Activated T-cell treated with anti-CD3 and anti-CD28 coated beads for 4 hours (primary cell): Measurements from ENCODE around the gene CHI3L1.

Experiments used
- DNase-seq: peaks from one replicate; pipeline ENCODE4 v3.0.0-alpha.2; 2020

Gene CHI3L1

GRCh38 chr1:203204756-203205155, 18.3 kb upstream of the CHI3L1 start:
- DNase-seq, result no peak

- DNase-seq, result no peak
Observed at GRCh38 chr1:203202431-203203245, 16.1 kb upstream of the CHI3L1 start.

DNA sequence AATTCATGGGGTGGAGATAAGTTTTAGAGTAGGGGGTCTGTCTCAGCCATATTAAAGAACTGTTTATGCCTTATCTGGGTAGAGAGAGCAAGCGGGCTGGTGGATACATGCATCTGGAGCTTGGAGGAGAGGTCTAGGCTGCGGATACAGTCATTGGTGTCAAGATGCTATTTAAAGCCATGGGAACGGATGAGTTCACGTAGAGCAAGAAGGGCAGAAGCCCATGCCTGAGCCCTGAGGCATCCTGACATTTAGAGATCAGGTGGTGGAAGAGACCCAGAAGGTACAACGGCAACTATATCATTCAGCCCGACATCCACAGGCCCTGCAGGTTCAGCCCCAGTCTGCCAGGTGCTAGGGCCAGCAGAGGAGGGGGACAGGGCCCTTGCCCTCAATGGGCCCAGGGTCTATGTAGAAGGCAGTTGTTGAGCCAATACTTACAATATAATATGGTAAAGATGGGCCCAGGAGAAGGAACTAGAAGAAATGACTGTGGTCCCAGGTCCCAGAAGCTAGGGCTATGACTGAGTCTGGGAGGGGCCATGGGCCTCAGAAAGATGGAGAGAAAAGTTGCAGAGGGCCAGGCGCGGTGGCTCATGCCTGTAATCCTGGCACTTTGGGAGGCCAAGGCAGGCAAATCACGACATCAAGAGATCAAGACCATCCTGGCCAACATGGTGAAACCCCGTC, 15.2 kb upstream of the CHI3L1 start:
- DNase-seq, result no peak

DNA sequence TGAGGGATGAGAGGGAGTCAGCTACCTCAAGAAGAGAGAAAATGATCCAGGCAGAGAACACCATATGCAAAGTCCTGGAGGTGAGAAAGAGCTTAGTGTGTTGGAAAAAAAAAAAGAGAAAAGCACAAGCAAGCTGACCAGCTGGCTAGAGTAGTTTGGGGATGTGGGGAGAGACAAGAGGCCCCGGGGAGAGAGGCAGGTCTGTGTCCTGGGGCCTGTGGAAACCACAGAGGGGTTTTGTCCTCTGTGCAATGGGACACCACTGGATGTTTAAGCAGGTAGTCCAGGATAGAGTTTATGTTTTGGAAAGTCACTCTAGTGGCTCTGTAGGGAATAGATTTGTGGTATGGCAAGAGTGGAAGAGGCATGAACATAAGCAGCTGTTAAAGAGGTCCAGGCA, 14.4 kb upstream of the CHI3L1 start:
- no peak for DNase-seq

DNA sequence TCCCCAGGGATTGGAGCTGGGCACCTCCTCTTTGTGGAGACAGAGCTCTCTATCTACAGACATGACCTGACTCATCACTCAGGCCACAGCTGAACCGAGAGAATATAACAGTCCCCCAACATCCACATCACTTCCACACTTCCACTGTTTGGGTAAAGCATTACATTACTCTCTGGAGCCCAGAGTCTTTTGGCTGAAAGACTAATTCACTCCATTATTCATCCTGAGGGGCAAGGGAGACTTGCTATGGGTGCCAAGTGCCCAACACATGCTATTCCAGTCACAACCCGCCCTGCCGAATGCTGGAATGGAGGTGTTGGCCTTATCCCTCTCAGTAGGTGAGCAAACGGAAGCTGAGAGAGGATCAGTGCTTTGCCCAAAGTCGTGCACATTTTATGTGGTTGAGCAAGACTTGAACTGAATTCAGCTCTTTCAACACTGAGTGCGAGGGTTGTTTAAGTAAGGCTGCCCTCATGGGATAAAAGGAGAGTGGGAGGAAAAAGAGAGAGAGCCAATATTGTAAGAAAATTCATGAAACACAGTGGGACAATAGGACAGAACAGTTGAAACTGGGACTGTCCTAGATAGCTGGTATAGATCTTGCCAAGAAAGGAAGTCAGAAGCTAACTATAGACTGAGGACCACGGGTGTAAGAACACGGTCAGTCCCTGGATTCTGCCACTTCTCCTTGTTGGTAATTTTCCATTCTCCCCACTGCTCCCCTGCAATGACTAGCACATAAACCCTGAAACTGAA, 13.5 kb upstream of the CHI3L1 start:
- DNase-seq, result no peak

- DNase-seq, result no peak
Observed at GRCh38 chr1:203199481-203199815, 12.9 kb upstream of the CHI3L1 start.

GRCh38 chr1:203199002-203199401, 12.5 kb upstream of the CHI3L1 start:
- DNase-seq, result no peak

DNA sequence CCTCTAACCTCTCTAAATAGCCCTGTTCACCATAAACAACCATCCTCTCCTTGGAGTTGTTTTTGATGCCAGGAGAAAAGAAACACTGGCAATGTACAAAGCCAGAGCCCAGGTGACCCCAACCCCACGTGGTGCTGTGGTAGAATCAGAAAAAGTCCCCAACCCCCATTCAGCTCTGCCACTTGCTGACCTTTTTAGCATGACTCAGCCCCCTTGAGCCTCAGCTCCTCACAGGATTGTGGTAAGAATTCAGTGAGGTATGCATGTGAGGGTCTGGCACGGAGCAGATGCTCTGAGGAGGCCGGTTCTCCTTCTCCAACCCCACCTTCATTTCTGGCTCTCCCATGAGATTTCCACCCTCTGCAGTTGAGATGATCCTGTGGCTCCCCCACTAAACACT, 11.1 kb upstream of the CHI3L1 start:
- DNase-seq, result no peak

DNA sequence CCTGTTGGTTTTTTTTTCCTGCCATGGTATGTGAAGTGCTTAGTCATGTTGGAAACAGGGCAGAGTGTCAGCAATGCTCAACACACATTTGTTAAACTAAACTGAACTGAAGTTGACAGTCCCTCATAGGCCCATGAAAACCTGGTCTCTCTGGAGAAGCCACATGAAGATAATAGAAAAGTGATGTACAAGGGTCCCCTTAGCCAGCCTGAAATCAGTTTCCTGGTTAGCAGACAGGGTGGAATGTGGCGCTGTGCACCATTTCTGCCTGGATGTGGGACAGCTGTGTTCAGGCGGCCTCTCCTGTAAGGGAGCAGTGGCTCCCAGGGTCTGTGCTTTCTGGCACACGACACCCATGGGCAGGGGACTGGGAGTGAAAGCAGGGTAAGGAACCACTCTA, 9.9 kb upstream of the CHI3L1 start:
- DNase-seq, result no peak

DNA sequence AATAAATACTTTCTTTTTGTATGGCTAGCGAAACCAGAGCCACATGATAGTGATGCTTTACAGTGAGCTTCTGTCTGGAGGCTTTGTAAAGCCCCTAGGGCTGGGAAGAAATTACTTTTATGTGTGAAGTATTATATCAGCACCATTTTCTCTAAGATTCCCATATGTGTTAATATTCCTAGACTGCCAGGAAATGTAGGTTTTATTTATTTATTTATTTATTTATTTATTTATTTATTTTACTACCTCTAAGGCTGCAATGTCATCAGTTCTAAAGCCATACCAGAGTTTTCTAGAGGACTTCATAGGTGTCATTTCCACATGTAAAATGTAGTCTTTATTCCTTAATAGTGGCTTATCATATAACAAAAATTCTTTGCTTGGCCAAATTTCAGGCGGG, 4.4 kb upstream of the CHI3L1 start:
- DNase-seq, result no peak

GRCh38 chr1:203189951-203190352, 3.4 kb upstream of the CHI3L1 start:
- no peak for DNase-seq

DNA sequence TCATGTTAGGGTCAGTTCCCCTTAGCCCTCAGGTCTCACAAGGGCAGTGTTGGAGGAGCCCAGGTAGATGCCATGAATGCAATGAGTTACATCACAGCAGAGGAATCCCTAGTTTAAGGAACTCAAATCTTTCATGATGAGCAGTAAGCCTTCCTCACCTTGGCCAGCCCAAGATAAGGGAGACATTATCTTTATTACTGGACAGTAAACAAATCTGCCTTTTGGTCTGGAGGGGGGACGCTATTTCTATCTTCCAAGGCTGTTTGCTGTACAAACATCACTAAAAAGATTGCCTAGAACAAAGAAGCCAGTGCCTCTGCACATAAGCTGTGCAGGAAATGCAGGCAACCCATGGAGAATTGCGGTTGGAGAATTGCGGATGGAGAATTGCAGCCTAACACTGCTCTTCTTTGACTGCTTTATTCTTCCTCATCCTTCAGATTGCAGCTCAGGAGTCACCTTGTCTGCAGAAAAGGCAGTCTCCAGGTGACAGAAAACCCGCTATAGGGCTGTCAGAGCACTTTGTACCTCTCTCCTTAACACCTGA, 2.3 kb upstream of the CHI3L1 start:
- DNase-seq, result no peak

GRCh38 chr1:203187689-203188264, 1.3 kb upstream of the CHI3L1 start:
- no peak for DNase-seq

- no peak for DNase-seq
Observed at GRCh38 chr1:203187304-203187685, 791 bp upstream of the CHI3L1 start.

GRCh38 chr1:203186091-203186445, 436 bp downstream of the CHI3L1 start:
- no peak for DNase-seq

GRCh38 chr1:203185585-203185984, 919 bp downstream of the CHI3L1 start:
- no peak for DNase-seq

- DNase-seq, result no peak
Observed at GRCh38 chr1:203185061-203185461, 1.4 kb downstream of the CHI3L1 start.

GRCh38 chr1:203184467-203184866, 2.0 kb downstream of the CHI3L1 start:
- DNase-seq, result no peak

- DNase-seq, result no peak
Observed at GRCh38 chr1:203183828-203184227, 2.7 kb downstream of the CHI3L1 start.

DNA sequence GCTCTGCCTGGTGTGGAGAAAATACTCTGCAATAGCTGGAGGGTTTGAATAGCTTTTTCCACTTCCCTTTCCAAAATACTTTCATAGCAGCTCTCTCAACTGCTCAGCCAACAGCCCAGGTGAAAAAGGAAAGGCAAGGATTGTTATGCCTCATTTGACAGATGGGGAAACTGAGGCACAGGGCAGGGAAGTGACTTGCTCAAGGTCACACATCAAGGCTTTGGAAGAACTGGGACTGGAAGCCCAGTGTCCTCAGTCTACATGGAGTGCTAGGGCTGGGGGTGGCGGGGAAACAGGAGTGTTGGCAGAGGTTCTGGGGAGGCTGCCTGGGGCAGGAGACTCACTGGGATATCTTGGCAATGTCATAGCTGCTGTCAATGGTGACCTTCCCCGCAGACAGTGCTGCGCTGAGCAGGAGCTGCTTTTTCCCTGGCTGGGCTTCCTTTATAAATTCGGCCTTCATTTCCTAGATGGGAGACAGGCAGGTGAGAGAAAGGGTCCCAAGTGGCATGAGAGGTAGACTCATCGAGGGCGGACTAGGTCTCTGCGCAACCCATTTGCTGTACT, 4.0 kb downstream of the CHI3L1 start:
- DNase-seq, result no peak

- DNase-seq, result no peak
Observed at GRCh38 chr1:203181586-203182386, 4.7 kb downstream of the CHI3L1 start.
